Panc1 (cell line): Measurements from ENCODE around the gene FAM227B. TPM values are rescaled to one million over a fixed set of nuclear protein-coding genes. Genes with fewer than 3 reads are reported as not detected.

Source experiments
- ATAC-seq: fragments of 200-7000 bp; cut with Tn5 transposase; 2 replicates; pipeline ENCODE4 v1.9.1; 2020; ENCODE audit warnings: mild to moderate bottlenecking, moderate library complexity
- BruUV-seq: library from RNA; stranded (reverse); fragments of 400-500 nt; replicated peaks from 2 replicates; lab custom pipeline; 2021; lab: Mats Ljungman, UMichigan
- CTCF ChIA-PET: fragments of 300-600 bp; sonication (Branson Sonifier 250); formaldehyde crosslinking; loops from one replicate; lab custom pipeline; 2022; ENCODE audit warnings: antibody characterized with exemption; lab: Charles Lee
- POLR2A ChIA-PET: fragments of 300-600 bp; sonication (Branson Sonifier 250); formaldehyde crosslinking; loops from one replicate; lab custom pipeline; 2022; ENCODE audit warnings: antibody characterized with exemption; lab: Charles Lee
- DNase-seq: peaks from one replicate; pipeline ENCODE4 v3.0.0-alpha.2; 2010; ENCODE audit warnings: low read depth, low spot score
- H3K27ac ChIP-seq: 2 replicates; pipeline ENCODE4 v1.5.1; 2011; ENCODE audit warnings: mild to moderate bottlenecking, low read length, inconsistent platforms
- H3K27me3 ChIP-seq: fragments of 200-500 bp; sonication (Bioruptor generic); 2 replicates; pipeline ENCODE4 v1.6.0; 2014; ENCODE audit warnings: low read length, inconsistent platforms; ENCODE audit not compliant: control insufficient read depth, insufficient read depth
- H3K36me3 ChIP-seq: fragments of 200-500 bp; sonication (Bioruptor generic); 2 replicates; pipeline ENCODE4 v1.5.1; 2014; ENCODE audit warnings: inconsistent platforms, mild to moderate bottlenecking, low read length, moderate library complexity; ENCODE audit not compliant: control insufficient read depth, insufficient read depth
- H3K4me1 ChIP-seq: 2 replicates; pipeline ENCODE4 v1.5.1; 2011; ENCODE audit warnings: inconsistent platforms, mild to moderate bottlenecking, low read length, moderate library complexity; ENCODE audit not compliant: control insufficient read depth, insufficient read depth
- H3K4me3 ChIP-seq, 2 experiments: 2 replicates each; pipeline ENCODE4 v1.5.1; 2011 to 2012; ENCODE audit warnings: low read depth in 2 of 2, low read length in 2 of 2, mild to moderate bottlenecking in 2 of 2, inconsistent platforms in 1 of 2, moderate library complexity in 1 of 2
- H3K9me3 ChIP-seq: fragments of 200-500 bp; sonication (Bioruptor generic); 2 replicates; pipeline ENCODE4 v1.5.1; 2014; ENCODE audit warnings: low read depth, mild to moderate bottlenecking, inconsistent platforms, low read length, moderate library complexity; ENCODE audit not compliant: control insufficient read depth, insufficient read depth
- CTCF ChIP-seq: fragments of 450-650 bp; IDR thresholded peaks from 2 replicates; pipeline ENCODE4 v1.5.1; 2017; ENCODE audit warnings: mild to moderate bottlenecking
- POLR2AphosphoS5 ChIP-seq: IDR thresholded peaks from 2 replicates; pipeline ENCODE4 v1.6.1; 2012; ENCODE audit warnings: mild to moderate bottlenecking, low read depth, low read length, moderate library complexity
- REST ChIP-seq, 2 experiments: IDR thresholded peaks; 2 replicates each; pipeline ENCODE4 v1.6.1; 2011 to 2012; ENCODE audit warnings: low read depth in 2 of 2, control low read depth in 1 of 2, low read length in 1 of 2, mild to moderate bottlenecking in 1 of 2, moderate library complexity in 1 of 2; ENCODE audit not compliant: insufficient read depth in 1 of 2
- SIN3A ChIP-seq: IDR thresholded peaks from 2 replicates; pipeline ENCODE4 v1.6.1; 2012; ENCODE audit warnings: low read depth, mild to moderate bottlenecking, low read length, moderate library complexity, borderline replicate concordance; ENCODE audit not compliant: insufficient read depth
- TCF7L2 ChIP-seq: IDR thresholded peaks from 2 replicates; pipeline ENCODE4 v1.6.1; 2011; ENCODE audit warnings: mild to moderate bottlenecking, low read depth, low read length, inconsistent platforms
- in situ Hi-C: cut with HindIII; loops from 2 replicates; pipeline ENCODE4 v1.10.0; 2016; ENCODE audit warnings: low sequenced_read_pairs, low pct_unique_long_range_greater_than_20kb
- intact Hi-C: fragments of 100-400 bp; cut with micrococcal nuclease; formaldehyde crosslinking; loops from one replicate; pipeline ENCODE4 v1.10.0; 2022; ENCODE audit not compliant: unreplicated experiment
- total RNA-seq: library from RNA; stranded (reverse); gene quantifications from one replicate; pipeline ENCODE4 v1.2.1, GENCODE V29; 2021; ENCODE audit not compliant: unreplicated experiment

The FAM227B gene
- total RNA-seq, 1 experiment from 2014 or later: 1.2 TPM

- Histone ChIP-seq H3K4me3 (no peak overlapping the region), H3K27ac (no peak overlapping the region), H3K9me3 (no peaks in the 10 kb centered on the region), H3K36me3 (no peaks in the 10 kb centered on the region), H3K27me3 (no peaks in the 10 kb centered on the region; the same call in 1 of the 2 replicates), H3K4me1 (no peaks in the 10 kb centered on the region)
- BruUV-seq: no TSS peak
- ChIA-PET POLR2A (interaction anchor here (0.6 kb wide), 1 partner anchor 61 kb away, joined by 4 read pairs; no protein-coding TSS in a partner anchor), CTCF (no interaction called here)
- no peak for ATAC-seq
- DNase-seq: no peak
- intact Hi-C loops (no loop called here), in situ Hi-C loops (no loop called here)
- TF ChIP-seq REST (IDR thresholded peaks at IDR 0.05; ENCODE audit: insufficient read depth in 1 of 2, low read depth in 2 of 2, low read length in 1 of 2) (no peak), CTCF (no peak)
Observed at GRCh38 chr15:49494842-49495241, 125.8 kb downstream of the FAM227B start.

- no peaks in the 10 kb centered on the region for H3K4me1 ChIP-seq
- POLR2A ChIA-PET: no interaction called here
- no peak overlapping the region for H3K27ac ChIP-seq
- no peak for DNase-seq
- no peaks in the 10 kb centered on the region for H3K36me3 ChIP-seq
- BruUV-seq: no TSS peak
- H3K4me3 ChIP-seq: no peak overlapping the region
- H3K27me3 ChIP-seq: no peaks in the 10 kb centered on the region; the same call in 1 of the 2 replicates
- no peaks in the 10 kb centered on the region for H3K9me3 ChIP-seq
- CTCF ChIA-PET: no interaction called here
- intact Hi-C loops (no loop called here), in situ Hi-C loops (no loop called here)
- no peak for ATAC-seq
- TF ChIP-seq SIN3A (no peak), TCF7L2 (no peak), POLR2AphosphoS5 (no peak), REST (IDR thresholded peaks at IDR 0.05; ENCODE audit: insufficient read depth in 1 of 2, low read depth in 2 of 2, low read length in 1 of 2) (no peak), CTCF (no peak)
Observed at GRCh38 chr15:49492830-49493229, 127.8 kb downstream of the FAM227B start.
